ENCODE measurements around the gene NCAPD3.

Gene NCAPD3

GRCh38 chr11:134145715-134146114, 78.1 kb downstream of the NCAPD3 start:
- TF ChIP-seq CTCF (IDR thresholded peaks at IDR 0.05; ENCODE audit: low read depth, low read length) (no peak), MYC (IDR thresholded peaks at IDR 0.05; ENCODE audit: low read depth, low read length) (no peak), POLR2A (IDR thresholded peaks at IDR 0.05; ENCODE audit: extremely low read depth, insufficient read length) (no peak), MAX (IDR thresholded peaks at IDR 0.05; ENCODE audit: low read depth, low read length) (no peak)
- no peak for DNase-seq (ENCODE audit: low read depth)
- no peak overlapping the region for H3K4me3 ChIP-seq (ENCODE audit: low read depth, low read length)

- no peak for TF ChIP-seq MAX (IDR thresholded peaks at IDR 0.05; ENCODE audit: low read depth, low read length)
- TF ChIP-seq CTCF (IDR thresholded peaks at IDR 0.05; ENCODE audit: low read depth, low read length) = no peak
- TF ChIP-seq MYC (IDR thresholded peaks at IDR 0.05; ENCODE audit: low read depth, low read length) = no peak
- TF ChIP-seq POLR2A (IDR thresholded peaks at IDR 0.05; ENCODE audit: extremely low read depth, insufficient read length) = no peak
- DNase-seq (ENCODE audit: low read depth) = no peak
- no peak overlapping the region for H3K4me3 ChIP-seq (ENCODE audit: low read depth, low read length)
These were observed 79.0 kb downstream of the NCAPD3 start for GRCh38 chr11:134144744-134145143.

GRCh38 chr11:134143801-134144200, 80.0 kb downstream of the NCAPD3 start:
- DNase-seq (ENCODE audit: low read depth) = no peak

GRCh38 chr11:134142536-134142935, 81.2 kb downstream of the NCAPD3 start:
- TF ChIP-seq MAX (IDR thresholded peaks at IDR 0.05; ENCODE audit: low read depth, low read length) = no peak
- no peak for TF ChIP-seq POLR2A (IDR thresholded peaks at IDR 0.05; ENCODE audit: extremely low read depth, insufficient read length)
- TF ChIP-seq CTCF (IDR thresholded peaks at IDR 0.05; ENCODE audit: low read depth, low read length) = no peak
- no peak for TF ChIP-seq MYC (IDR thresholded peaks at IDR 0.05; ENCODE audit: low read depth, low read length)
- no peak for DNase-seq (ENCODE audit: low read depth)
- H3K4me3 ChIP-seq (ENCODE audit: low read depth, low read length) = no peak overlapping the region

More at GRCh38 chr11:134143801-134144200, 80.0 kb downstream of the NCAPD3 start:
- no peak for TF ChIP-seq CTCF (IDR thresholded peaks at IDR 0.05; ENCODE audit: low read depth, low read length)
- no peak for TF ChIP-seq POLR2A (IDR thresholded peaks at IDR 0.05; ENCODE audit: extremely low read depth, insufficient read length)
- no peak for TF ChIP-seq MYC (IDR thresholded peaks at IDR 0.05; ENCODE audit: low read depth, low read length)
- no peak for TF ChIP-seq MAX (IDR thresholded peaks at IDR 0.05; ENCODE audit: low read depth, low read length)
- no peak overlapping the region for H3K4me3 ChIP-seq (ENCODE audit: low read depth, low read length)

GRCh38 chr11:134140961-134141490, 82.7 kb downstream of the NCAPD3 start:
- DNase-seq (ENCODE audit: low read depth) = no peak
- no peak for TF ChIP-seq MYC (IDR thresholded peaks at IDR 0.05; ENCODE audit: low read depth, low read length)
- TF ChIP-seq MAX (IDR thresholded peaks at IDR 0.05; ENCODE audit: low read depth, low read length) = no peak
- TF ChIP-seq POLR2A (IDR thresholded peaks at IDR 0.05; ENCODE audit: extremely low read depth, insufficient read length) = no peak
- TF ChIP-seq CTCF (IDR thresholded peaks at IDR 0.05; ENCODE audit: low read depth, low read length) = no peak
- H3K4me3 ChIP-seq (ENCODE audit: low read depth, low read length) = no peak overlapping the region
